ENCODE results near the gene ZNF175. TPM values are rescaled to one million over a fixed set of nuclear protein-coding genes. Genes with fewer than 3 reads are reported as not detected.

Gene ZNF175
- total and polyA plus RNA-seq, 9 of the 15 experiments (the other 6 are each of a cell fraction or from before 2014, with no cell fraction given) = 3.7 to 37.9 (median 14.0) TPM

DNA sequence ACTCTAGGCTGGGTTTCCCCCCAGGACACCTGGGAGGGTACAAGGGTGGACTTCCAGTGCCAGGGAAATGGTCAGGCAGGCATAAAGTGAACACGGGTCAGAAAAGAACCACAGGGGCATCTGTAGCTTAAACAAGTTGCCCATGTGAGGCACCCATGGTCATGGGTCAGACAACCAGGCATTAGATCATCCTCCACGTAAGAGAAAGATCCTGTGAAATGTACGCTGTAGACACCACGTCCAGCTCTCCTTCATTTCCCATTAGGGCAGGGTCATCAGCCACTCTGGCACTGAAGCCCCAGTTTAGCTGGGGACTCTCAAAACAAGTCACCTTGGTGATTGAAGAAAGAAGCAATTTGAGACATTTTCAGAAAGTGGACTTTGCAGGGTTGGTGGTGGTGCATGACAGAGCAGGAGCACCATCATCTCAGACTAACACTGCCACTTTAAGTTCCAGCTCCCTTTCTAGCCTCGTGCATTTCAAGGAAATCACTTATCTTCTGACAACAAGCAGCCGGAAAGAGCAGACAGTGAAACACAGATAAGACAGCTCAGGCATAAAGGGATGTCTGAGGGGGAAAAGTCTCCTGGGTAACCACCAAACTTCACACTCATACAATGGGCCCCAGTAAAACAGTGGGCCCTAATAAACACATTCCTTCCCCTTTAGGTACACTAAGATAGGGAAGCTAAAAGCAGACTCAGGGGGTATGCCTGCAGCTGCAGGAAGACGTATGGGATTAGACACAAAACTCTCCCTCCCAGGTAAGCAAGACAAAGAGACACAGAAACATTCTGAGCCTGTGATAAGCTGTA, 23.5 kb upstream of the ZNF175 start (continued):
- TF ChIP-seq, protein P1, sequence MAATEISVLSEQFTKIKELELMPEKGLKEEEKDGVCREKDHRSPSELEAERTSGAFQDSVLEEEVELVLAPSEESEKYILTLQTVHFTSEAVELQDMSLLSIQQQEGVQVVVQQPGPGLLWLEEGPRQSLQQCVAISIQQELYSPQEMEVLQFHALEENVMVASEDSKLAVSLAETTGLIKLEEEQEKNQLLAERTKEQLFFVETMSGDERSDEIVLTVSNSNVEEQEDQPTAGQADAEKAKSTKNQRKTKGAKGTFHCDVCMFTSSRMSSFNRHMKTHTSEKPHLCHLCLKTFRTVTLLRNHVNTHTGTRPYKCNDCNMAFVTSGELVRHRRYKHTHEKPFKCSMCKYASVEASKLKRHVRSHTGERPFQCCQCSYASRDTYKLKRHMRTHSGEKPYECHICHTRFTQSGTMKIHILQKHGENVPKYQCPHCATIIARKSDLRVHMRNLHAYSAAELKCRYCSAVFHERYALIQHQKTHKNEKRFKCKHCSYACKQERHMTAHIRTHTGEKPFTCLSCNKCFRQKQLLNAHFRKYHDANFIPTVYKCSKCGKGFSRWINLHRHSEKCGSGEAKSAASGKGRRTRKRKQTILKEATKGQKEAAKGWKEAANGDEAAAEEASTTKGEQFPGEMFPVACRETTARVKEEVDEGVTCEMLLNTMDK (IDR thresholded peaks at IDR 0.05; ENCODE audit: borderline replicate concordance, insufficient read depth, low read depth, low read length, poor library complexity, severe bottlenecking) = no peak
- TF ChIP-seq MYBL2 (IDR thresholded peaks at IDR 0.05; ENCODE audit: low read depth) (no peak), MYBL2 (CRISPR knock-in tag; IDR thresholded peaks at IDR 0.05; ENCODE audit: borderline replicate concordance) (no peak), PTRF (tag; IDR thresholded peaks at IDR 0.05) (no peak)
- TF ChIP-seq, protein P2, sequence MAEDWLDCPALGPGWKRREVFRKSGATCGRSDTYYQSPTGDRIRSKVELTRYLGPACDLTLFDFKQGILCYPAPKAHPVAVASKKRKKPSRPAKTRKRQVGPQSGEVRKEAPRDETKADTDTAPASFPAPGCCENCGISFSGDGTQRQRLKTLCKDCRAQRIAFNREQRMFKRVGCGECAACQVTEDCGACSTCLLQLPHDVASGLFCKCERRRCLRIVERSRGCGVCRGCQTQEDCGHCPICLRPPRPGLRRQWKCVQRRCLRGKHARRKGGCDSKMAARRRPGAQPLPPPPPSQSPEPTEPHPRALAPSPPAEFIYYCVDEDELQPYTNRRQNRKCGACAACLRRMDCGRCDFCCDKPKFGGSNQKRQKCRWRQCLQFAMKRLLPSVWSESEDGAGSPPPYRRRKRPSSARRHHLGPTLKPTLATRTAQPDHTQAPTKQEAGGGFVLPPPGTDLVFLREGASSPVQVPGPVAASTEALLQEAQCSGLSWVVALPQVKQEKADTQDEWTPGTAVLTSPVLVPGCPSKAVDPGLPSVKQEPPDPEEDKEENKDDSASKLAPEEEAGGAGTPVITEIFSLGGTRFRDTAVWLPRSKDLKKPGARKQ (CRISPR knock-in tag; IDR thresholded peaks at IDR 0.05) = no peak
- TF ChIP-seq, protein P3, sequence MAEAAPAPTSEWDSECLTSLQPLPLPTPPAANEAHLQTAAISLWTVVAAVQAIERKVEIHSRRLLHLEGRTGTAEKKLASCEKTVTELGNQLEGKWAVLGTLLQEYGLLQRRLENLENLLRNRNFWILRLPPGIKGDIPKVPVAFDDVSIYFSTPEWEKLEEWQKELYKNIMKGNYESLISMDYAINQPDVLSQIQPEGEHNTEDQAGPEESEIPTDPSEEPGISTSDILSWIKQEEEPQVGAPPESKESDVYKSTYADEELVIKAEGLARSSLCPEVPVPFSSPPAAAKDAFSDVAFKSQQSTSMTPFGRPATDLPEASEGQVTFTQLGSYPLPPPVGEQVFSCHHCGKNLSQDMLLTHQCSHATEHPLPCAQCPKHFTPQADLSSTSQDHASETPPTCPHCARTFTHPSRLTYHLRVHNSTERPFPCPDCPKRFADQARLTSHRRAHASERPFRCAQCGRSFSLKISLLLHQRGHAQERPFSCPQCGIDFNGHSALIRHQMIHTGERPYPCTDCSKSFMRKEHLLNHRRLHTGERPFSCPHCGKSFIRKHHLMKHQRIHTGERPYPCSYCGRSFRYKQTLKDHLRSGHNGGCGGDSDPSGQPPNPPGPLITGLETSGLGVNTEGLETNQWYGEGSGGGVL (CRISPR knock-in tag; IDR thresholded peaks at IDR 0.05) = no peak
- TF ChIP-seq, protein P4, sequence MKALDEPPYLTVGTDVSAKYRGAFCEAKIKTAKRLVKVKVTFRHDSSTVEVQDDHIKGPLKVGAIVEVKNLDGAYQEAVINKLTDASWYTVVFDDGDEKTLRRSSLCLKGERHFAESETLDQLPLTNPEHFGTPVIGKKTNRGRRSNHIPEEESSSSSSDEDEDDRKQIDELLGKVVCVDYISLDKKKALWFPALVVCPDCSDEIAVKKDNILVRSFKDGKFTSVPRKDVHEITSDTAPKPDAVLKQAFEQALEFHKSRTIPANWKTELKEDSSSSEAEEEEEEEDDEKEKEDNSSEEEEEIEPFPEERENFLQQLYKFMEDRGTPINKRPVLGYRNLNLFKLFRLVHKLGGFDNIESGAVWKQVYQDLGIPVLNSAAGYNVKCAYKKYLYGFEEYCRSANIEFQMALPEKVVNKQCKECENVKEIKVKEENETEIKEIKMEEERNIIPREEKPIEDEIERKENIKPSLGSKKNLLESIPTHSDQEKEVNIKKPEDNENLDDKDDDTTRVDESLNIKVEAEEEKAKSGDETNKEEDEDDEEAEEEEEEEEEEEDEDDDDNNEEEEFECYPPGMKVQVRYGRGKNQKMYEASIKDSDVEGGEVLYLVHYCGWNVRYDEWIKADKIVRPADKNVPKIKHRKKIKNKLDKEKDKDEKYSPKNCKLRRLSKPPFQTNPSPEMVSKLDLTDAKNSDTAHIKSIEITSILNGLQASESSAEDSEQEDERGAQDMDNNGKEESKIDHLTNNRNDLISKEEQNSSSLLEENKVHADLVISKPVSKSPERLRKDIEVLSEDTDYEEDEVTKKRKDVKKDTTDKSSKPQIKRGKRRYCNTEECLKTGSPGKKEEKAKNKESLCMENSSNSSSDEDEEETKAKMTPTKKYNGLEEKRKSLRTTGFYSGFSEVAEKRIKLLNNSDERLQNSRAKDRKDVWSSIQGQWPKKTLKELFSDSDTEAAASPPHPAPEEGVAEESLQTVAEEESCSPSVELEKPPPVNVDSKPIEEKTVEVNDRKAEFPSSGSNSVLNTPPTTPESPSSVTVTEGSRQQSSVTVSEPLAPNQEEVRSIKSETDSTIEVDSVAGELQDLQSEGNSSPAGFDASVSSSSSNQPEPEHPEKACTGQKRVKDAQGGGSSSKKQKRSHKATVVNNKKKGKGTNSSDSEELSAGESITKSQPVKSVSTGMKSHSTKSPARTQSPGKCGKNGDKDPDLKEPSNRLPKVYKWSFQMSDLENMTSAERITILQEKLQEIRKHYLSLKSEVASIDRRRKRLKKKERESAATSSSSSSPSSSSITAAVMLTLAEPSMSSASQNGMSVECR (CRISPR knock-in tag; IDR thresholded peaks at IDR 0.05) = peak; percentile 59
- TF ChIP-seq, protein P5, sequence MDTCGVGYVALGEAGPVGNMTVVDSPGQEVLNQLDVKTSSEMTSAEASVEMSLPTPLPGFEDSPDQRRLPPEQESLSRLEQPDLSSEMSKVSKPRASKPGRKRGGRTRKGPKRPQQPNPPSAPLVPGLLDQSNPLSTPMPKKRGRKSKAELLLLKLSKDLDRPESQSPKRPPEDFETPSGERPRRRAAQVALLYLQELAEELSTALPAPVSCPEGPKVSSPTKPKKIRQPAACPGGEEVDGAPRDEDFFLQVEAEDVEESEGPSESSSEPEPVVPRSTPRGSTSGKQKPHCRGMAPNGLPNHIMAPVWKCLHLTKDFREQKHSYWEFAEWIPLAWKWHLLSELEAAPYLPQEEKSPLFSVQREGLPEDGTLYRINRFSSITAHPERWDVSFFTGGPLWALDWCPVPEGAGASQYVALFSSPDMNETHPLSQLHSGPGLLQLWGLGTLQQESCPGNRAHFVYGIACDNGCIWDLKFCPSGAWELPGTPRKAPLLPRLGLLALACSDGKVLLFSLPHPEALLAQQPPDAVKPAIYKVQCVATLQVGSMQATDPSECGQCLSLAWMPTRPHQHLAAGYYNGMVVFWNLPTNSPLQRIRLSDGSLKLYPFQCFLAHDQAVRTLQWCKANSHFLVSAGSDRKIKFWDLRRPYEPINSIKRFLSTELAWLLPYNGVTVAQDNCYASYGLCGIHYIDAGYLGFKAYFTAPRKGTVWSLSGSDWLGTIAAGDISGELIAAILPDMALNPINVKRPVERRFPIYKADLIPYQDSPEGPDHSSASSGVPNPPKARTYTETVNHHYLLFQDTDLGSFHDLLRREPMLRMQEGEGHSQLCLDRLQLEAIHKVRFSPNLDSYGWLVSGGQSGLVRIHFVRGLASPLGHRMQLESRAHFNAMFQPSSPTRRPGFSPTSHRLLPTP (IDR thresholded peaks at IDR 0.05; ENCODE audit: borderline replicate concordance, extremely low read depth, insufficient read length) = no peak

Data from K562 (cell line).